HG02885 (cell line): ENCODE measurements around the gene ARL10.
A peak's percentile ranks its signal among the peaks of the same experiment; 100 is the strongest.

Experiments used
- ATAC-seq: cut with Tn5 transposase; IDR thresholded peaks from one replicate; pipeline ENCODE4 v1.9.1; 2021; ENCODE audit warnings: mild to moderate bottlenecking; ENCODE audit not compliant: unreplicated experiment, poor library complexity

ARL10 gene

DNA sequence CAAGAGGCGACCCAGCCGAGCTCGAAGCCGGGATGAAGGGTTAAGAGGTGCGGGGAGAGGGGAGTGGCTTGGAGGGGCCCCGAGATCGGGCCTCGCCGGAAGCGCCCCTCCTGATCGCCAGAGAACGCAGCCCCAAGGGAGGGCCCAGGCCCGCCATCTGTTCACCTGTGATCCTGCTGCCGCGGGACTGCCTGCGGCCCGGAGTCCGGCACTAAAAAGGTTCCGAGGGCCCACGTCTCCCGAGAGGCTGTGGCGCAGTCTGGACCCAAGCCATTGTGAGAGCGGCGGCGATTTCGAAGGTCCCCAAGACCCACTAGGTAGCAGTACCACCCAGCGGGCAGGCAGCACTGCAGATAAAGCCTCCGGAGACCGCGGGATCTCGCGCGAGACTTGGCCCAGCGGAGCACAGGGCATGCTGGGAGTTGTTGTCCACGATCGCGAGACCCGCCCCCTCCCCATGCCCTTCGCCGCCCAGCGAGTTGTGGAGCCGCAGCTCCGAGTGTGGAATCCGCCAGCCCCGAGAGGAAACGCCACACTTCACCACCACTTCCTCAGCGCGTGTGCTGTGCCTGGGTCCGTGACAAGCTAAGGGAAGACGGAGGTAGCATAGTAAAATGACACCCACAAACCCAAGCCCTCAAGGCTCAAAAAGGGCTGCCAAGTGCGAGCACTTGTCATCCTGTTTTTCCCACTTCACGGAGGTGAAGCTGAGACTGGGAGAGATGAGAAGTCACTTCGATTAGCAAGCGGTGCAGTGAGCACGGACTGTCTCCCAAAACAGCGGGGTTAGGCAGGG is 3.7 kb upstream of the ARL10 start, which contains the start of gene KIAA1191:
Gene KIAA1191 (minus strand): TSS at position 328 of the 796 bp plus-strand sequence. CDS start 2,256 bp downstream, outside the sequence.
- ATAC-seq: peak; percentile 85

DNA sequence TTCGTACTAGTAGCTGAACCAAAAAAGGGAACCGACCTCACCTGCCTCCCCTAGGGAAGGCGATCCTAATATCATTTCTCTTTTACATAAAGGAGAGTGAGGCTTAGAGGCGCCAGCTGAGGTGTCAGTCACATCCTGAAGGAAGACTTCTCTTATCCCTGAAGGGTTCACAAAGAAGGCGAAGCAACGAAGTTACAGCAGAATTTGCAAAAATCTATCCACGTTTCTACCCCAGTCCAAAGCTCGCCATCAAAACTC is 3.1 kb upstream of the ARL10 start:
- ATAC-seq: peak; percentile 5

DNA sequence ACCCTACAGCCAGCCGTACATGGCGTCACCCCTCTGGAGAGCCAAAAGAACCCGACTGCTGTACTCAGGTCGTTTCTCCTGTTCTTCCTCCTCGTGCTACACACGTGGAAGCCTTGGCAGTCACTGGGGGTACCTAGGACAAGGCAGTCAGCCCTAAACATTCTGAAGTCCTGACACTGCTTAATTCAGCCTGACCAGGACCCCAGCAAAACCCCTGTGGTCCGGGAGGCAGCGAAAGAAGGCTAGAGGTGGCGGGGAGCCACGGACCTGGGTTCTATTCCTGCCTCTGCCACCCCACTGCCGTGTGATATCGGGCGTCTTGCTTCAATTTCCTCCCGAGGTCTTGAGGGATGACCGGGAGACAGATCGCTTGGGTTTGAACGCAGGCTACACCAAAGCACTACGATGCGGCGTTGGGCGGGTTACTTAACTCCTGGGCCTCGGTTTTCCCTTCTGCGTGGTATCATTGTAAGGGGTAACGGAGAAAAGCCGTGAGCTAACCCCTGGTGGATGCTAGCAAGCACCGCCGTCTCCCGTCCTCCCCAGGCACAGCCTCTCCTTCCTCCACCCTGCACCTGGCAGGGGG is 429 bp upstream of the ARL10 start:
- ATAC-seq: no peak

DNA sequence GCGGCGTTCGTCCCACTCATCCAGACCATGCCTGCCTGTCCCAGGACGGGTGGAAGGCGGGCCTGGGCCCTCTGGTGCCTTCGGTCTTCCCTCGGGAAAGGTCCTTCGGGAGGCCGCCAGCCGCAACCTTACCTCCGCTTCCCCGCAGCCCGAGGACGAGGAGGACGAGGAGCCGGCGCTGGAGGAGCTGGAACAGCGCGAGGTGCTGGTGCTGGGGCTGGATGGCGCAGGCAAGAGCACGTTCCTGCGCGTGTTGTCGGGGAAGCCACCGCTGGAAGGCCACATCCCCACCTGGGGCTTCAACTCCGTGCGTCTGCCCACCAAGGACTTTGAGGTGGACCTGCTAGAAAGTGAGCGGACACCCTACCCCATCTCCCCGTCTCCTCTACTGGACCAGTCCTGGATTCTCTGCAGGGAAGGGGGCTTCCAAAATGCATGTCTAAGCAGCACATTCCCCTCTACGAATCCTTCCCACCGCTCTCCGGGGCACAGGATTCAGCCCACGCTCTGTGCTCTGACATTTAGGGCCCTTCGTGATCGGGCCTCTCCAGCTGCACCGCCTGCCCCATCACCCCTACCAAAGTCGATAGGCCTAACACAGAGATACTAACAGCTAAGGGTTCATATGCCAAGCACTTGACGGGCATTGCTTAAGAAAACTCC is 1.1 kb downstream of the ARL10 start:
- no peak for ATAC-seq

DNA sequence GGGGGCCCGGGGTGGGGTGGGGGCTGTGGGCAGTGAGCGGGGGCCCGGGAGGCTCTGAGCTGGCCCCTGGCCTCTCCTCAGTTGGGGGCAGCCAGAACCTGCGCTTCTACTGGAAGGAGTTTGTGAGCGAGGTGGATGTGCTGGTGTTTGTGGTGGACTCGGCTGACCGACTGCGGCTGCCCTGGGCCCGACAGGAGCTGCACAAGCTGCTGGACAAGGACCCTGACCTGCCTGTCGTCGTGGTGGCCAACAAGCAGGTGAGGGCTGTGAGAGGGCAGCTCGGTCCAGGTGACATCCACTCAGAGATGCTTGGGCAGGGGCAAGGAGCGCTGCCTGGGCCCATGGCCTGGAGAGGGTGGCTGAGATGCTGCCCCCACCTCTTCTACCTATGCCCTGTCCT is 3.4 kb downstream of the ARL10 start:
- no peak for ATAC-seq

DNA sequence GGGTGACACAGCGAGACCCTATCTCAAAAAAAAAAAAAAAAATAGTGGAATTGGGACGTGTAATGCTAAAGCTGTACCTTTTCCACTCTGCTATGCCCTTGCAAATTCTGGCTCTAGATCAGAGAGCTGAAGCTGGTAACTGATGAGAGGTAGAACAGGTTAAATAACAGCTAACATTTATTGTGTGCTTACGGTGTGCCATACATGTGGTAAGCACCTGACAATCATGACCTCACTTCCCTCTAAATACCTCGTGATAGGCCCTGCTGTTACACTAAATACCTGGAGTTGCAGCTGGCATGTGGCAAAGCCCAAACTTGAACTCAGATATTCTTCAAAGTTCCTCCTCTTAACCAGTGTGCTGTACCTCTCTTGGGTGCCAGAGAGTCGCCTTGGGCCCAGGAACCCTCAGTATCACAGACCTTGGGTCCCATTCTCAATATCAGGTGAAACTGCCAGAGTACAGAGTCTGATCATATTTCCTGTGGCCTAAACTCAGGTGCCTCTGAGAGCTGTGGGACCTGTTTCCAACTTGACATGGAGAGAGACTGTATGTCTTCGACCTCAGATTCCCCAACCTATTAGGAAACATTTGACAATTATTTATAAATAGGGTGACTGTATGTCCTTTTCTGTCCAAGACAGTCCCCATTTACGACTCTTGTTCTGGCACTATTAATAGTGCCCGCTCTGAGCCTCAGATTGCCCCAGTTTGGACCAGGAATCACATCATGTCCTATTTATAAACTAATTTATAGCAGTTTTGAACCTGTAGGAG is 4.8 kb downstream of the ARL10 start:
- ATAC-seq: no peak

DNA sequence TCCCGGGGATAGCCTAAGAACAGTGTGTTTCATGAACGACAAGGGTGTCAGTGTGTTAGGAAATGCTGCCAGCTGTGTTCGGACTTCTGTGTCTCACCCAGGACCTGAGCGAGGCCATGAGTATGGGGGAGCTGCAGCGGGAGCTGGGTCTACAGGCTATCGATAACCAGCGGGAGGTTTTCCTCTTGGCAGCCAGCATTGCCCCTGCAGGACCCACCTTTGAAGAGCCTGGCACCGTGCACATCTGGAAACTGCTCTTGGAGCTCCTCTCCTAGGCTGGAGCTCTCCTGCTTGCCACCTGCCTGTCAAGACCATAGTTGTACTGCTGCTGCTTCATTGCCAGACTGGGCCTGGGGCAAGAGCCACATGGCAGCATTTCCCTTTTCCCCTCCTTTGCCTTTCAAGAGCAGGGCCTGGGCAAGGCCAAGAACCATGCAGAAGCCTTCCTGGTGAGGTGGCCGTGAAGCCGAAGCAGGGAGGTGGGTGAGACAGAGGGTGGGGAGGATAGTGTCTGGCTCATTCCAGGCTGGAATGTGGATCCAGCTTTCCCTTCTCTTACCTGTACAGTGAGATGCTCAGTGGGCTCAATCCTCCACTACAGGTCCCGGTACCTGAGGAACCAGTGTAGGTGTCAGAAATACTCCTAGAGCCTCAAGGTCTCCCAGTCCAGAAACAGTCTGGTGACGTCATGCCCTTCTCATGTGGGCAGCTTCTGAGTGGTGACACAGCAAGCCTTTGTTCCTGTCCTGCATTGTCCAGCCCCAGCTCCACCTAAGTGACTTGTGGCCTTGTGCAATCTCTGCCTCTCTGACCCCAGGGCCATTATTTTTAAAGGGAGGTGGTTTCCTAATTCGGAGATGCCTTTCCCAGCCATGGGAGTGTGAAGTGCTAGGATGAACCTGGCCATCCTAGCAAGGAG is 6.6 kb downstream of the ARL10 start:
- ATAC-seq: no peak

DNA sequence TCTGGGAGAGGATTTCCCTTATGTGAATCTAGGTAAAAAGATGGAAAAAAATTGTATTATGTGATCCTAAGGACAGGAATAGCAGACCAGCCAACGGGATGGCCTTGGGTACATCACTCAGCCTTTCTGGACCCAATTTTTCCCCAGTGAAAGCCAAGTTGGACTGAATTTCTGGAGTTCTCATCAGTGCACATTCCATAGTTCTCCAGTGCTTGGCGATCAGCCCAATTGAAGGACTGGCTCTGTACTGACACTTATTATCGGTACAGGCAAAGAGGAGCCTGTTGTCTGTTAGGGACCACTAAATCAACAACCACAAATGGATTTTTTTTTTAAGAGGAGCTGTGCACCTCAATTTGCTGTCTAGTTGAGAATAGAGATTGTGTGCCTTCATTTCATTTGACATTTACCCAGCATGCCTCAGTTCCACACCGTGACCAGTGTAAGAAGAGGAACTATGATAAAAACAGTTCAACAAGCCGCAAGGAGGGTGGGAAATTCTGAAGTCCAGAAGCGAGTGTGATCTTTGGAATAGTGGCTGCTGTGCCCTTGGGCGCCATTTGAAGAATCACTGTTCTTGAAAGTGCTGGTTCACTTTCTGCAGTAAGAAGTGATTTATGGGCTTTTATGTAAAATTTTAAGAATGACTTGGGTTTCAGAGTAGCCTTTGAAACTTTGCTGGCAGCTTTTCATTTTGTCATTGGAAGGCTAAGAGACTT is 8.0 kb downstream of the ARL10 start:
- no peak for ATAC-seq

DNA sequence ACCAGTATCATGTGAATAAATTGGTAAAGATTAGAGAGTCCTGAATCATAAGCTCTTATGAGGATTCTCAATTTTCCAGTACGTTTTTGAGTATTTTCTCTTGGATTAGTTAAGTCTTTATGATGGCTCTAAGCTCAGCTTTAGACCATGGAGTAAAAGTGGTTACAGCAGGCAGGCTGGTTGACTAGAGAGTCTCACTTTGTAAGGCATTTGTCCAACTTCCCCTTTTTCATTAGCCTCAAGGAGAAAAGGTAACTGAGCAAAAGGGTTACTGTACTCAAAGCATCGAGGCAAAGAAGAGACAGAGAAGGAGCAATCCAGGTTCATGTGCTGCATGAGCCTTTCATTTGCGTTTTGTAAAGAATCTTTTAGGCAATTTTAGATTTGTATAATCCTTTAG is 14.6 kb downstream of the ARL10 start:
- ATAC-seq: peak; percentile 53

DNA sequence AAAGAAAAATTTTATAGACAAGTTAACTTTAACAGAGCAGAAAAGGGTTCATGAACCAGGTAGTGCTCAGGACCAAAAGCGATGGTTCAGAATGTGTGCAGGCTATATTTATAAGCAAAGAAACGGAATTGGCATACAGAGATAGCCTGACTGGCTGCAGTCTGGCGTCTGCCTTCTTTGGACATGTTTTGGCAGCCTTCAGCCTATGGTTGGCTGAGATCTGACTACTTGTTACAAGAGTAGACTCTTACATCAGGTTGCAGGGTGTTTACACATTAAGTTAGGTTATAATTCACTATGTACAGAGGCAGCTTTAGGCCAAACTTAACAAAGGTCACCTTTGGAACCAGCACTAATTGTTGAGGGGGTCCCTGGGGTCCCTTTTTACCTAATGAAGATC is 16.1 kb downstream of the ARL10 start:
- ATAC-seq: no peak

DNA sequence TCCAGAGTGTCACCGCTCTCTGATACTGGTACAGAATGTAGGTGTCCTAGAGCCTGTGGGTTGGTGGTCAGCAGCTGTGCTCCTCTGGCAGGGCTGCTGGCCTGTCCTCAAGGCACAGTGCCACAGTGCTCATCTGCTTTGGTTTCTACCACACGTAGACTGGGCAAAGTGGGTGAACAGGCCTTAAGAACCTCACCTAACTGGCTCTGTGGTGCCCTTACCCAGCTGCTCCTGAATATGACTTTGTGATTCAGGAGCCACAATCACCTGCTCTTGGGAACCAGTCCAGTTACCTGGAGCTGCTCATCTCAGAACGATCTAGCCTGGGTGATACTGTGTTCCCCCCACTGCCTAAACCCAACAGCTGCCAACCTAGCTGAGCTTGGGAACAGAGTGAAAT is 16.7 kb downstream of the ARL10 start:
- no peak for ATAC-seq

DNA sequence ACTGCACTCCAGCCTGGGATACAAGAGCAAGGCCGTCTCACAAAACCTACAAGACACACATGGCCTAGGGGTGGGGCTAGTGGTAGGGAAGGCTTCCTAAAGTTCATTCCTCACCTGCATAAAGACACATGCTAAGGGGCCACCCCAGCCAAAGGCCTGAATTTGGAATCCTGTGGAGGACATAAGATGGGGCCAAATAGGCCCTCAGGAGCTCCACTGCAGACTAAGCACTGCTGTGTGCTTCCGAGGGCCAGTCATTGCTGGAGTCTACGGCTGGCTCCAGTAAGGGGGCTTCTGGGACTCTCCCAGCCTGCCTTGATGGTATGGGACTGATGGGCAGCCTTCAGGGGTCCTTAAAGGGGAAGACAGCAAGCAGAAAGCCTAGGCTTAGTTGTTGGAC is 17.4 kb downstream of the ARL10 start:
- ATAC-seq: no peak

DNA sequence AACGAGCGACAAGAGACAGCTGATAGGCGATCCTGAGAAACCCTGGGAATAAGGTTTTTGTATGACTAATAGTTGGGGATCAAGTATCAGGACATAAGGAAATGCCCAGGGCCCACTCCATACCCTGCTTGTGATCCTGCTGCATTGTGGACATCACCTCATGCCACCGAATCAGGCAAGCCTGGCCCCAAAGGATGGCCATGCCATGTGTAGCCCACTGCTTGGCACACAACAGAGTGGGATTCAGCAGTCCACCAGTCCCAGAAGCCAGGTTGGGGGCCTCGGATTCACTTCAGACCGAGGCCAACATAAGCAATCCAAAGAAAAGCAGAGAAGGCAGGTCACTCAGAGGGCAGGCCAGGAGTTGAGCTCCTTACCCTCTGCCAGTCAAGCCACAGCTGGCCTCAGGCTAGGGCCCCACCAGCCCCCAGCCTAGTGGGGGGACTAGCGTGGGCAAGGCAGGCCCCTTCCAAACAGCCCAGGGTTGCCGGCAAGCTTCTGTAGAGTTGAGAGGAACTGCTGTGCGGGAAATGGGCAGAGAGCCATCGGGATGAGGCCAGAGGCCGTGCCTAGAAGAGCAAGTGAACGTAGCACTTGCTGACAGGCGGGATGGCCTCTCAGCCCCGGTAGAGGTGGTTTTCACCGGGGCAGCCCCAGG is 18.1 kb downstream of the ARL10 start:
- no peak for ATAC-seq

DNA sequence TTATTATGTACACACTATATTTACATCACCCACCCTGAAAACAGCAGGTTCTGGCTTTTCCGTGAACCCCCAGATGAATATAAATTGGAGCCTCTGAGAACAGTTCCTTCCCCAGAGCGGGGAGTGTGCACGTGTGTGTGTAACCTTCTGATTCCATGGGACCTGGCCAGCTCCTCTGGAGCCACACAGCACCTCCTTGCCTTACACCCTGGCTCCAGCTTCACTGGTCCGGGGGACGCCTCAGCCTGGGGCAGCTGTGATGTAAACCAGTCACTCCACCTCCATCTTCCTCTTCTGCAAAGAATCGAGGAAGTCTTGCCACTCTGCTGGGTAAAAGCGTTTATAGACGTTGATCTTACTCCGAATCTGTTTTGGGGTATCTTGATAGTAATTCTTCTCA is 18.7 kb downstream of the ARL10 start:
- no peak for ATAC-seq

DNA sequence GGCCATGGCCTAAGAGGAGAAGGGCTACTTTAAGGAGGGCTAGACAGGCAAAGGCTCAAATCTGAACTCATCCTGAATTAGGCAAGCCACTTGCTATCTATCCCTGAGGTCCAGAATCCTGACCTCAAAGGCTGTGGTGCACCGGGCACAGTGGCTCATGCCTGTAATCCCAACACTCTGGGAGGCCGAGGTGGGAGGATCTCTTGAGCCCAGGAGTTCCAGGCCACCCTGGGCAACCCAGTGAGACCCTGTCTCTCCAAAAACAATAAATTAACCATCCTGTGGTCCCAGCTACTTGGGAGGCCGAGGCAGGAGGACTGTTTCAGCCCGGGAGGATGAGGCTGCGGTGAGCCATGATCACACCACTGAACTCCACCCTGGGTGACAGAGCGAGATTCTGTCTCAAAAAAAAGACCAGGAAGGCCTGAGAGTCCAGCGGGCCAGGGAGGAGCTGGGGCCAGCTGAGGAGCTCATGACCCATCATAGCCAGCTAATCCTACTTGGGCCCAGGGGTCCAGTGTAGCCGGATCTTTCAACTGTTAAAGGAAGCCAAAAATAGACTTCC is 19.2 kb downstream of the ARL10 start:
- no peak for ATAC-seq

DNA sequence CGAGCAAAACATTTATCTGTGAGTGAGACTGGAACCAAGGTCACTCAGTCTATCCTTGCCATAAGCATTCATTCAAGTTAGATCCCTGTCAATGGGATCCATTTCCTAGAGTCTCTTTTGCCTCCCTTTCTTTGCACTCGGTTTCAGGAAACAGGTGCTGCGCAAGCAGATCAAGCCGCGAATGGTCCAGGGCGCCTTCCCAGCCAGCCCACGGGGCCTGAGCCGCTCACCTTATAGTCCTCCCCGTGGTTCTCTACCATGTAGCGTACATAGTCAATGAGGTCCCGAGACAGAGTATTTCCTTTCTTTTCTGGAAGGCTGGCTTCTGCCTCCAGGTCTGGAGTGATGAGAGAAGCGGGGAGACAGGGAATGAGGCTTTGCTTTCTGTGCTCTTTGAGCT is 19.7 kb downstream of the ARL10 start:
- no peak for ATAC-seq

DNA sequence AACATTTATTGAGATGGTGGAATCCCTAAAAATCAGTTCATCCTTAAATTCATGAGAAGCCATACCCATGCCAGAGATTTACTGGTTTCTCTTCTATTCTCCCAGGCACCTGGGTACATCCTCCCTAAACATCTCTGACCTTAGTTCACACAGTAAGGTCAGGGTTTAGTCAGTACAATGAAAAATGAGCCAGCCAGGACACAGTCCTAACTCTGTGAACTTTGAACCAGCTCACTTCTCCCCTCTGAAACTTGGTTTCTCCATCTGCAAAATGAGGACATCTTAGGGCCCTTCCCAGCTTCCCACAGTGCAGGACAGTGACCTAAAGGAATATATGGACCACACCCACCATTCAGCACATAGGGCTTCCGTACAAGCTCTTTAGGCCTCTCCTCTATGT is 21.2 kb downstream of the ARL10 start:
- ATAC-seq: no peak

DNA sequence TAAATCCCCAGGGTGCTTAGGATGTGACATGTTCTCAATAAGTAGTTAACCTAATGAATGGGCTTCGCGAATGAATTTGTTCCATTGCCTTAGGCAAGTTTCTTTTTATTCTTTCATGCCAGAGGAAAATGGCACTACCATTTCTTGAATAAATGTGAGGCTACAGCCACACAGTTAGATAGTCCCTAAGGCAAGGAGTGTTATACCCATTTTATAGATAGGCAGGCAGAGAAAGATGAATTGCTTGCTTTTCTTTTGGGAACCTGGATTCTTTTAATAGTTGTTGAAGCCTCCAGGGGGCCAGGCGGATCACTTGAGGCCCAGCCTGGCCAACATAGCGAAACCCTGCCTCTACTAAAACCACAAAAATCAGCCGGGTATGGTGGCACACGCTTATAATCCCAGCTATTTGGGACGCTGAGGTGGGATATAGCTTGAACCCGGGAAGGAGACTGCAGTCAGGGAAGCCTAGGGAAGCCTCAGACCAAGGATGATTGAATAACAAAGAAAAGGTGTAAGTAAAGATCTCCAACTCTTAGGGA is 22.2 kb downstream of the ARL10 start:
- ATAC-seq: no peak
